Ishikawa (cell line): ENCODE measurements around the gene ERBB4.

Source experiments
- CEBPB ChIP-seq: IDR thresholded peaks from 2 replicates; pipeline ENCODE4 v1.6.1; 2012
- CREB1 ChIP-seq: IDR thresholded peaks from 2 replicates; pipeline ENCODE4 v1.6.1; 2012; ENCODE audit warnings: low read depth
- EGR1 ChIP-seq: IDR thresholded peaks from 2 replicates; pipeline ENCODE4 v1.6.1; 2012
- EP300 ChIP-seq: IDR thresholded peaks from 2 replicates; pipeline ENCODE4 v1.6.1; 2012; ENCODE audit warnings: borderline replicate concordance
- FOXM1 ChIP-seq: IDR thresholded peaks from 2 replicates; pipeline ENCODE4 v1.6.1; 2012; ENCODE audit warnings: low read depth, borderline replicate concordance
- NFIC ChIP-seq: IDR thresholded peaks from 2 replicates; pipeline ENCODE4 v1.6.1; 2012
- RAD21 ChIP-seq: IDR thresholded peaks from 2 replicates; pipeline ENCODE4 v1.6.1; 2012; ENCODE audit warnings: low read depth
- TAF1 ChIP-seq: IDR thresholded peaks from 2 replicates; pipeline ENCODE4 v1.6.1; 2012; ENCODE audit warnings: low read depth, mild to moderate bottlenecking
- TCF12 ChIP-seq: IDR thresholded peaks from 2 replicates; pipeline ENCODE4 v1.6.1; 2012; ENCODE audit warnings: low read depth
- TEAD4 ChIP-seq: IDR thresholded peaks from 2 replicates; pipeline ENCODE4 v1.6.1; 2012
- YY1 ChIP-seq: IDR thresholded peaks from 2 replicates; pipeline ENCODE4 v1.6.1; 2012; ENCODE audit warnings: low read depth
- ZBTB7A ChIP-seq: IDR thresholded peaks from 2 replicates; pipeline ENCODE4 v1.6.1; 2012; ENCODE audit warnings: low read depth
- TF ChIP-seq, protein P1 (sequence below): IDR thresholded peaks from 2 replicates; pipeline ENCODE4 v1.6.1; 2012
- TF ChIP-seq, protein P2 (sequence below): IDR thresholded peaks from 2 replicates; pipeline ENCODE4 v1.6.1; 2012; ENCODE audit warnings: low read depth, mild to moderate bottlenecking
- TF ChIP-seq, protein P3 (sequence below): IDR thresholded peaks from 2 replicates; pipeline ENCODE4 v1.6.1; 2012

The ERBB4 gene

GRCh38 chr2:211599146-211599545 lies 939.5 kb downstream of the ERBB4 start:
- TF ChIP-seq RAD21 (no peak), ZBTB7A (no peak), CEBPB (no peak), TEAD4 (no peak), TAF1 (no peak), YY1 (no peak), TCF12 (no peak), CREB1 (no peak), FOXM1 (no peak), EP300 (no peak), EGR1 (no peak)
- TF ChIP-seq, protein P1, sequence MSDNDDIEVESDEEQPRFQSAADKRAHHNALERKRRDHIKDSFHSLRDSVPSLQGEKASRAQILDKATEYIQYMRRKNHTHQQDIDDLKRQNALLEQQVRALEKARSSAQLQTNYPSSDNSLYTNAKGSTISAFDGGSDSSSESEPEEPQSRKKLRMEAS, result no peak
- TF ChIP-seq, protein P2, sequence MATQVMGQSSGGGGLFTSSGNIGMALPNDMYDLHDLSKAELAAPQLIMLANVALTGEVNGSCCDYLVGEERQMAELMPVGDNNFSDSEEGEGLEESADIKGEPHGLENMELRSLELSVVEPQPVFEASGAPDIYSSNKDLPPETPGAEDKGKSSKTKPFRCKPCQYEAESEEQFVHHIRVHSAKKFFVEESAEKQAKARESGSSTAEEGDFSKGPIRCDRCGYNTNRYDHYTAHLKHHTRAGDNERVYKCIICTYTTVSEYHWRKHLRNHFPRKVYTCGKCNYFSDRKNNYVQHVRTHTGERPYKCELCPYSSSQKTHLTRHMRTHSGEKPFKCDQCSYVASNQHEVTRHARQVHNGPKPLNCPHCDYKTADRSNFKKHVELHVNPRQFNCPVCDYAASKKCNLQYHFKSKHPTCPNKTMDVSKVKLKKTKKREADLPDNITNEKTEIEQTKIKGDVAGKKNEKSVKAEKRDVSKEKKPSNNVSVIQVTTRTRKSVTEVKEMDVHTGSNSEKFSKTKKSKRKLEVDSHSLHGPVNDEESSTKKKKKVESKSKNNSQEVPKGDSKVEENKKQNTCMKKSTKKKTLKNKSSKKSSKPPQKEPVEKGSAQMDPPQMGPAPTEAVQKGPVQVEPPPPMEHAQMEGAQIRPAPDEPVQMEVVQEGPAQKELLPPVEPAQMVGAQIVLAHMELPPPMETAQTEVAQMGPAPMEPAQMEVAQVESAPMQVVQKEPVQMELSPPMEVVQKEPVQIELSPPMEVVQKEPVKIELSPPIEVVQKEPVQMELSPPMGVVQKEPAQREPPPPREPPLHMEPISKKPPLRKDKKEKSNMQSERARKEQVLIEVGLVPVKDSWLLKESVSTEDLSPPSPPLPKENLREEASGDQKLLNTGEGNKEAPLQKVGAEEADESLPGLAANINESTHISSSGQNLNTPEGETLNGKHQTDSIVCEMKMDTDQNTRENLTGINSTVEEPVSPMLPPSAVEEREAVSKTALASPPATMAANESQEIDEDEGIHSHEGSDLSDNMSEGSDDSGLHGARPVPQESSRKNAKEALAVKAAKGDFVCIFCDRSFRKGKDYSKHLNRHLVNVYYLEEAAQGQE, result no peak
- TF ChIP-seq, protein P3, sequence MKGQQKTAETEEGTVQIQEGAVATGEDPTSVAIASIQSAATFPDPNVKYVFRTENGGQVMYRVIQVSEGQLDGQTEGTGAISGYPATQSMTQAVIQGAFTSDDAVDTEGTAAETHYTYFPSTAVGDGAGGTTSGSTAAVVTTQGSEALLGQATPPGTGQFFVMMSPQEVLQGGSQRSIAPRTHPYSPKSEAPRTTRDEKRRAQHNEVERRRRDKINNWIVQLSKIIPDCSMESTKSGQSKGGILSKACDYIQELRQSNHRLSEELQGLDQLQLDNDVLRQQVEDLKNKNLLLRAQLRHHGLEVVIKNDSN, result no peak

- TF ChIP-seq EP300 (no peak), TCF12 (no peak), EGR1 (no peak), ZBTB7A (no peak), TAF1 (no peak), TEAD4 (no peak), FOXM1 (no peak), CEBPB (no peak), RAD21 (no peak), NFIC (no peak), CREB1 (no peak), YY1 (no peak)
- TF ChIP-seq, protein P1, result no peak
- TF ChIP-seq, protein P2, result no peak
- TF ChIP-seq, protein P3, result no peak
These were observed 940.4 kb downstream of the ERBB4 start for GRCh38 chr2:211598238-211598637.

- TF ChIP-seq TCF12 (no peak), TEAD4 (no peak), FOXM1 (no peak), CEBPB (no peak), EGR1 (no peak)
- TF ChIP-seq, protein P3, result no peak
- TF ChIP-seq, protein P1, result no peak
These were observed 947.2 kb downstream of the ERBB4 start for GRCh38 chr2:211591426-211591825.

- TF ChIP-seq NFIC (no peak), TCF12 (no peak), FOXM1 (no peak), EP300 (no peak)
- TF ChIP-seq, protein P2, result no peak
These were observed 970.2 kb downstream of the ERBB4 start for GRCh38 chr2:211568439-211568838.
